ENCODE data around the gene GPR143. TPM values are rescaled to one million over a fixed set of nuclear protein-coding genes. Genes with fewer than 3 reads are reported as not detected.
A peak's percentile ranks its signal among the peaks of the same experiment; 100 is the strongest.

Gene GPR143
- total and polyA plus RNA-seq, 8 donors = 1.1 to 7.5 (median 4.9) TPM

- Histone ChIP-seq H3K4me1 (no peaks in the 10 kb centered on the region), H3K4me3 (no peak overlapping the region), H3K9me3 (peaks cover 0 to 12% of the 10 kb centered on the region in 2 donors), H3K36me3 (no peaks in the 10 kb centered on the region), H3K27ac (no peak overlapping the region), H3K27me3 (no peaks in the 10 kb centered on the region)
- TF ChIP-seq CTCF (IDR thresholded peaks at IDR 0.05) = no peak
- intact Hi-C loops (cut with DNase I) = no loop called here
- no peak for DNase-seq
- no peak for ATAC-seq
Measured at GRCh38 chrX:9730078-9730477, 35.6 kb downstream of the GPR143 start.

GRCh38 chrX:9729171-9729885 lies 36.3 kb downstream of the GPR143 start:
- no peaks in the 10 kb centered on the region for H3K27me3 ChIP-seq
- ATAC-seq = no peak
- H3K4me3 ChIP-seq = no peak overlapping the region
- peaks cover 0 to 12% of the 10 kb centered on the region in 2 donors for H3K9me3 ChIP-seq
- TF ChIP-seq CTCF (IDR thresholded peaks at IDR 0.05) = no peak
- DNase-seq = peak in 1 of 4 donors; percentile 13
- no peaks in the 10 kb centered on the region for H3K36me3 ChIP-seq
- intact Hi-C loops (cut with DNase I) = no loop called here
- no peaks in the 10 kb centered on the region for H3K4me1 ChIP-seq
- H3K27ac ChIP-seq = no peak overlapping the region

GRCh38 chrX:9728261-9728660 lies 37.4 kb downstream of the GPR143 start:
- no peaks in the 10 kb centered on the region for H3K4me1 ChIP-seq

GRCh38 chrX:9724711-9725110 lies 40.9 kb downstream of the GPR143 start:
- Histone ChIP-seq H3K9me3 (peaks cover 0 to 12% of the 10 kb centered on the region in 2 donors), H3K36me3 (no peaks in the 10 kb centered on the region), H3K4me3 (no peak overlapping the region), H3K4me1 (no peaks in the 10 kb centered on the region), H3K27me3 (no peaks in the 10 kb centered on the region), H3K27ac (no peak overlapping the region)
- intact Hi-C loops (cut with DNase I) = no loop called here
- TF ChIP-seq CTCF (IDR thresholded peaks at IDR 0.05) = no peak
- DNase-seq = no peak
- ATAC-seq = no peak

More at GRCh38 chrX:9728261-9728660, 37.4 kb downstream of the GPR143 start:
- H3K36me3 ChIP-seq = no peaks in the 10 kb centered on the region
- H3K9me3 ChIP-seq = peaks cover 0 to 12% of the 10 kb centered on the region in 2 donors
- H3K27me3 ChIP-seq = no peaks in the 10 kb centered on the region
- no peak for TF ChIP-seq CTCF (IDR thresholded peaks at IDR 0.05)
- no peak overlapping the region for H3K4me3 ChIP-seq
- H3K27ac ChIP-seq = no peak overlapping the region
- ATAC-seq (no peak), DNase-seq (no peak)
- intact Hi-C loops (cut with DNase I) = no loop called here

DNA sequence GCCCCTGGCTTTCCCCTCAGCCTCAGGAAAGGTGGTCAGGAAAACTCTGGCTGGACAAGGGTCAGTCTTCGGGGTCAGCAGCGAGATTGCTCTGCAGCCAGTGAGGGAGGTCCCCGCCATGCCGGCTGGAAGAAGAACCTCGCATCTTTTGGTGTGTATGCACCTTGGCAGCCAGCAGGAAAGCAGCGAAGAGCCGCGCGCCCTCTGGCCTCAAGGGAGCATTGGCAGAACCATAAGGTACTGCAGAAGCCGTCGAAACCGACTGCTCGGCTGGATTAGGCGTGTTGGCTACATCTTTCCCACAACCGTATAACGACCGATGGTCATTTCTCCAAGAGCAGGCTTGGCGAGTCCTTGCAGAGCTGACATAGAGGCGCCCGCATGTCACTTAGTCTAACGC lies 48.3 kb downstream of the GPR143 start:
- Histone ChIP-seq H3K9me3 (no peaks in the 10 kb centered on the region), H3K4me1 (no peaks in the 10 kb centered on the region), H3K4me3 (no peak overlapping the region), H3K27ac (no peak overlapping the region), H3K36me3 (peaks cover 0 to 40% of the 10 kb centered on the region in 2 donors), H3K27me3 (no peaks in the 10 kb centered on the region)
- intact Hi-C loops (cut with DNase I) = no loop called here
- TF ChIP-seq CTCF (IDR thresholded peaks at IDR 0.05) = no peak
- DNase-seq = no peak
- no peak for ATAC-seq
